LNCaP clone FGC (cell line): Measurements from ENCODE around the gene S100A13.
"Not testable (repeated sequence)": the region's sequence is repeated elsewhere in the genome, so short reads cannot be mapped to it uniquely, and the experiment has no call there.

Experiments used
- DNase-seq: peaks from one replicate; pipeline ENCODE4 v3.0.0-alpha.2; 2011; ENCODE audit warnings: low read depth
- H3K4me3 ChIP-seq: 2 replicates; pipeline ENCODE4 v1.5.1; 2011; ENCODE audit warnings: mild to moderate bottlenecking, low read depth, low read length, control low read depth
- CTCF ChIP-seq: IDR thresholded peaks from 2 replicates; pipeline ENCODE4 v1.5.1; 2012; ENCODE audit warnings: mild to moderate bottlenecking; ENCODE audit not compliant: control insufficient read depth, insufficient read depth; ENCODE audit errors: extremely low read depth

S100A13 gene

GRCh38 chr1:153647346-153647714 is 20.0 kb upstream of the S100A13 start:
- no peak for DNase-seq
- no peak overlapping the region for H3K4me3 ChIP-seq
- TF ChIP-seq CTCF: no peak

- DNase-seq: no peak
- no peak for TF ChIP-seq CTCF
- H3K4me3 ChIP-seq: no peak overlapping the region
Measured at GRCh38 chr1:153646672-153647345, 19.5 kb upstream of the S100A13 start.

GRCh38 chr1:153643816-153644215 is 16.5 kb upstream of the S100A13 start:
- no peak overlapping the region for H3K4me3 ChIP-seq
- TF ChIP-seq CTCF: no peak
- DNase-seq: no peak

- TF ChIP-seq CTCF: no peak
Measured at GRCh38 chr1:153643100-153643499, 15.8 kb upstream of the S100A13 start.

GRCh38 chr1:153642161-153642560 is 14.9 kb upstream of the S100A13 start:
- no peak for DNase-seq
- TF ChIP-seq CTCF: no peak
- no peak overlapping the region for H3K4me3 ChIP-seq

More at GRCh38 chr1:153643100-153643499, 15.8 kb upstream of the S100A13 start:
- no peak overlapping the region for H3K4me3 ChIP-seq
- DNase-seq: no peak

GRCh38 chr1:153640861-153641260 is 13.6 kb upstream of the S100A13 start:
- TF ChIP-seq CTCF: no peak
- no peak overlapping the region for H3K4me3 ChIP-seq
- no peak for DNase-seq

GRCh38 chr1:153640213-153640612 is 12.9 kb upstream of the S100A13 start:
- H3K4me3 ChIP-seq, DNase-seq: not testable (repeated sequence)
